NCI-H82 (cell line): ENCODE results near the gene GATAD2A.

ENCODE experiments used
- DNase-seq: peaks from one replicate; lab custom pipeline; 2025; lab: John Stamatoyannopoulos, UW

The GATAD2A gene

GRCh38 chr19:19447536-19448237, 42.2 kb downstream of the GATAD2A start:
- no peak for DNase-seq

- DNase-seq: no peak
Measured at GRCh38 chr19:19448238-19448544, 42.7 kb downstream of the GATAD2A start.

- no peak for DNase-seq
Measured at GRCh38 chr19:19451429-19452242, 46.2 kb downstream of the GATAD2A start.

DNA sequence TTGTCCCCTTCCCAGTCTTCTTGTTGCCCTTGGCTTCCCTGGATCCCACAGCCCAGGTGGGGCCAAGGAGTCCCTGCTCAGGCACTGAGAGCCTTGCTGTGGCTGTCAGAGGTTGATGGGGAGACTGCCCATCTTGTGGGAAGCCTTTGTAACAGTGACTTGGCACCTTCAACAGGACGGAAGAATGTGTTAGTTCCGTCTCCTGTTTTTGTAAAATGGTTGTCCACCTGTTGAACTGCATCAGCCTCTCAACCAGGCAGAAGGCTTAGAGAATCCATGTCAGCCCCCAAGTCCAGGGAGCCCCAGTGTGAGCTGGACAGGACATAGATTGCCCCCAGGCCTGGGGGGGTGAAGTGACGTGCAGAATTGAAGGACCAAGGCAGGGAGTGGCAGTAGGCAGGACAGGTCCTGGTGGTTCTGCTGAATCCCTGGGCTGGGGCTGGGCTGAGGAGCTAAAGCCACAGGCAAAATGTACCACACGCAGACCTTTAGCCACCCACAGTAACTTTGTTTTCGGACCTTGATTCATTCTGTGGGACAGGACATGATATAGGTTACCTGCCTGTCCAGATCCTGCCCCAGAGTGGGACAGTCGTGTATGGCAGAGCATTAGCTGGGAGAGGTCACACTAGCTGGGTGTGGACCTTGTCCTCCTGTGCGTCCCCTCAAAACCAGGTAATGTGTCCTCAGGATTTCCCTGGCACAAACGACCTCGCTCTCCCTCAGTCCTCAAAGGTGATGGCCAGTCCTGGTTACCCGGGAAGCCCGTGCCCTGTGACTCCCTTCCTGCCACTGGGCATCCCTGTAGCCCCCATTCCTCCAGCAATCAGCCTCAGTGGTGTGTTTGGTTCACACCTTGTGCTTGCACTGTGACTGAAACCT, 47.0 kb downstream of the GATAD2A start:
- no peak for DNase-seq

GRCh38 chr19:19453125-19453454, 47.6 kb downstream of the GATAD2A start:
- no peak for DNase-seq

- peak; percentile 41 for DNase-seq
Measured at GRCh38 chr19:19455166-19455919, 49.9 kb downstream of the GATAD2A start.

DNA sequence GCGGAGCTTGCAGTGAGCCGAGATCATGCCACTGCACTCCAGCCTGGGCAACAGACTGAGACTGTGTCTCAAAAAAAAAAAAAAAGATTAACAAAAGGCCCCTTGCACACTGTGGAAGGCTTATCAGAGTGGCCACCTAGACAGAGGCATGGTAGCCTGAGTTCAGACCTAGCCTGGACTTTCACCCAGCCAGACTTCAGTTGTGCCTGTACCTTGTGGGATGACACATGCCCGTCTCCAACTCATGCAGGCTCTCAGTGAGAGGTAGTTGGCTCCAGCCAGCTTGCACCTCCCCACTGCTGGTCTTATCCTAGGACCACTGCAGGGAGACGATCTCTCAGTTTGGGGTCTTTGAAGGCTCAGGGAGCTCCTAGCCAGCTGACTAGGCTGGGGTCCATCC, 52.2 kb downstream of the GATAD2A start:
- no peak for DNase-seq

DNA sequence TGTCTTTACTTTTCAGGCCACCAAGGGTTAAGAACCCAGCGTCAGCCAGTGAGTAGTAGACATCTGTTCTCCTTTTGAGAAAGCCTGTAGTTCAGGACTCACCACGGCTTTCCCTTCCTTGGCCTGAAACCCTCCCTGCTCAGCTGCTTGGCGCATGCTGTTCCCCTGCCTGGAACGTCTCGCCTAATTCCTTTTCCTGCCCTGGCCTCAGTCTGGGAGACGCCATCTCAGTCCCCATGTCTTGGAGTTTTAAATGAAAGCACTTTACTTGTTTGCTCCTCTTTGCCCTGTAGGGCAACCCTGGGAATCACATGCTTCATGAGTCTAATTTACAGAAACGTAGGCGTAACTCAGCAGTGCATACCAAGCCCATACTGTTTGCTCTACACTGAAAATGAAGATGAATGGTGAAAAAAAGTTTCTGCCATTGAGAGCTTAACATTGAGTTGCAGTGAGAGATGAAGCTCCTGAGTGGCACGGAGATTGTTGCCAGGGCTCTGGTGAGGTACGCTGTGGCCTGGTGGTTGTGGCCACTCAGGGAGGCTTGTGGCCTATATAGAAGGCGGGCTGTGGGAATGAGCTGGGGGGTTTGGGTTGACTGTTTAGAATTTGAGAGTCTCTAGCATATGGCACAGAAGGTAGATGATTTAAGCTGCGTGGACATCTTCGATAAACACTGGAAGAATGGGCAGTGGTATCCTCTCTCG, 52.8 kb downstream of the GATAD2A start:
- peak; percentile 76 for DNase-seq

- no peak for DNase-seq
Measured at GRCh38 chr19:19459073-19459472, 53.6 kb downstream of the GATAD2A start.

GRCh38 chr19:19459707-19460251, 54.3 kb downstream of the GATAD2A start:
- DNase-seq: no peak

DNA sequence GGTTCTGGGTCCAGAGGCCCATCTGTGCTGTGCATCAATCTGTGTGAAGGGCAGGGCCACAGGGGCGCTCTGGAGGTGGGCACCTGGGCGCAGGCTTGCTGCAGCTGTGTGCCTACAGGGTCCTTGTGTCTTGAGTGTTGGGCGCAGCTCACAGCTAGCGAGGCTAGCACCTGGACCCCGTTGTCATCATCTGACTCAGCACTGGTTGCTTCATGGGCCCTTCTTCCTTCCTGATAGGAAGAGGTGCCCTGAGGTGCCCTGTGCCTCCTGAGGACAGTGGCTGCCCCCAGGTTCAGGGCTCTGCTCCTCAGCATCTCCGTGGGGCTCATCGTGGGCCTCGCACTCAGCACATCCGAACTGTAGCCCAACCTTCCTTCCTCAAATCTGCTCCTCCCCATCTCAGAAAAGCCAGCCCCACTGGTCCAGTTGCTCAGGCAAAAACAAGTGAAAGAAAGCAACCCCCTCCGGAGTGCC, 54.8 kb downstream of the GATAD2A start:
- DNase-seq: no peak

- DNase-seq: peak; percentile 81
Measured at GRCh38 chr19:19460761-19461265, 55.3 kb downstream of the GATAD2A start.

GRCh38 chr19:19461306-19461670, 55.8 kb downstream of the GATAD2A start:
- DNase-seq: no peak

DNA sequence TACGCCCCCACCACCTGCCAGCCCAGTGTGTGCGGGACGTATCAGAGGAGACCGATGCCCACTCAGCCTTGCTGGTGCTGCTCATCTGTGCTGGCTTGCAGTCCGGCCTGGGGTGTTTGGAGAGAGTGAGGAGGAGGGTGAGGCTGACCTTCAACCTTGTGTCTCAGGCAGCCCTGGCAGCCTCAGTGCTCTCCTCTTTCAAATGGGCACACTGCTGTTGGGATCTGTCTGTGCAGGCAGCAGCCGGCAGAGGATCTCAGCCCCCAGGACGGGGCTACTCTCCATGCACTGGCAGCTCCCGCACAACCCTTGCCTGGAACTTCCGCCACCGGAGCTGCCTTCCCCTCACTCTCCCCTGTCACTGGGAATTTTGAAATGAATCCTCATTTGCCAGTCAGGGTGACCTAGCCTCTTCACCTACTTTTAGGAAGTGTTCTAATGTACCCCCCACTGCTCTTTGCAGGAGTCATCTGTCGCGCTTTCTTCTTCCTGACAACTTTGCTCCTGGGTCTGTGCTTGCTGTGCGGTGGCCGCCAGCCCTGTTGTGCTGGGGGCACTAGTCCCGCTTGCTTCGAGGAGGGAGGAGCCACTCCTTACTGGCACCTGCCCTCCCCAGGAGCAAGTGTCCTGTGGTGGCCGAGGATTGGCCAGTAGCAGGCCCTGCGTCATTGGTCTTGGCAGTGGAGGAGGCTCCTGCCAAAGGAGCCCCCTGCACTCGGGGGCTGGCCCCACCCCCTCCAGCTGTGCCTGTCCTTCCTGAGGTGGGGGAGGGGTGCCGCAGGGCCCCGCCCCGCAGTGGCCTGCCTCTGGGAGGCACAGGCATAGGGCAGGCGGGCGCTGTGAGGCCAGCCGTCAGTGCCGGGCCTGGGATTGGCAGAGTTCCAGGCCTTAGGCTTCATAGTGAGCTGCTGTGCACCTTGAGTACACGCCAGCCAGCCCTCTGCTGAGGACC, 56.5 kb downstream of the GATAD2A start:
- DNase-seq: peak; percentile 97

GRCh38 chr19:19463348-19464117, 58.1 kb downstream of the GATAD2A start:
- DNase-seq: no peak

- no peak for DNase-seq
Measured at GRCh38 chr19:19464339-19465098, 59.0 kb downstream of the GATAD2A start.

DNA sequence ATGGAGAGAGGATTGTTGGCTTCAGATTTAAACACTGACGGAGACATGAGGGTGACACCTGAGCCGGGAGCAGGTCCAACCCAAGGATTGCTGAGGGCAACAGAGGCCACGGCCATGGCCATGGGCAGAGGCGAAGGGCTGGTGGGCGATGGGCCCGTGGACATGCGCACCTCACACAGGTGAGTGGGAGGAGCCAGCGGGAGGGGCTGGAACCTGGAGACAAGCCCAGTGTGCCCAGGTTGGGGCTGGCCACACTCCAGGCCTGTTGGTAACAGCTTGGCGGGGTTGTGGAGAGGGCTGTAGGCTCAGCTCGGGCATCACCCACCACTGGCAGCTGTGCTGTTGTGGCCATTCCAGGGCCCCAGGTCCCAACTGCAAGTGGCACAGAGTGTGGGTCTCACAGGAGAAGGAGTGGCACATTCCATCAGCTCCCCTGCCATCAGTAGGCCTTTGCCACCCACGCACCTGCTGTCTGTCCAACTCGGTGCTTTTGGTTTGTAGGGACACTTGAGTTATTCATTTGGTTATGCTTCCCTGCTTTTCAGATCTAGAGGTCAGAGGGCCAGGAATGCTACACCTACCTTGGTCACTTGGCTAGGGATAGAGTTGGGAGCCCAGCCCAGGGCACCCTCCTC, 60.1 kb downstream of the GATAD2A start:
- no peak for DNase-seq

DNA sequence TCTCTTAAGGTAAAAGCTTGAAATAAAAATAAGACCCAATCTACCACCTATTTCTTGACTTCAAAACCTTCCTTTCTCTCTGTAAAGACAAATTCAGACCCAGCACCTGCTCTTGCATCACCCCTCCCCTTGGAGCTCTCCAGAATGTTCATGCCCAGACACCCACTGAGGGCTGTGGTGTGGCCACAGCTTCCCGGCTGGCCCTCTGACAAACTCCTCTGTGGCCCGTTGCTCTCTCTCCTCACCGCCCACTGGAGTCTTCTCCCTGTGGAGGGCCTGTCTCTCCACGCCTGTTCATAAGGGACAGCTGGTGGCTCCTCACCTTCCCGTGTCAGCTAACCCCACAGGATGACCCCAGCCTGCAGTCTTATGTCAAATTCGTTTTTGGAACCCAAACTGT, 60.7 kb downstream of the GATAD2A start:
- DNase-seq: no peak
